A549 (cell line): Measurements from ENCODE around the gene SHQ1.
"Not testable (repeated sequence)": the region's sequence is repeated elsewhere in the genome, so short reads cannot be mapped to it uniquely, and the experiment has no call there.

Experiments used
- BHLHE40 ChIP-seq: IDR thresholded peaks from 2 replicates; pipeline ENCODE4 v1.6.1; 2012; ENCODE audit warnings: low read depth, low read length, inconsistent platforms
- CTCF ChIP-seq: fragments of >200 bp; sonication (Bioruptor Twin); formaldehyde crosslinking; IDR thresholded peaks from 3 replicates; pipeline ENCODE4 v1.5.1; 2016
- EP300 ChIP-seq, 2 experiments: fragments of >200 bp; sonication (Bioruptor Twin); formaldehyde crosslinking; IDR thresholded peaks; 2 replicates in 1 of 2; 3 replicates in 1 of 2; pipeline ENCODE4 v1.6.1; 2016 to 2017
- JUNB ChIP-seq: fragments of >200 bp; sonication (Bioruptor Twin); formaldehyde crosslinking; IDR thresholded peaks from 2 replicates; pipeline ENCODE4 v1.6.1; 2016
- NFE2L2 ChIP-seq: fragments of 150-350 bp; conservative IDR thresholded peaks from 2 replicates; pipeline ENCODE4 v1.6.1; 2014; ENCODE audit warnings: low read length
- RAD21 ChIP-seq, 2 experiments: fragments of >200 bp in 1 of 2; sonication (Bioruptor Twin) in 1 of 2; formaldehyde crosslinking in 1 of 2; IDR thresholded peaks in 1 of 2; conservative IDR thresholded peaks in 1 of 2; 2 replicates in 1 of 2; 3 replicates in 1 of 2; pipeline ENCODE4 v1.6.1; 2012 to 2018; ENCODE audit warnings: inconsistent platforms in 1 of 2
- SMC3 ChIP-seq: fragments of >200 bp; sonication (Bioruptor Twin); formaldehyde crosslinking; IDR thresholded peaks from 3 replicates; pipeline ENCODE4 v1.6.1; 2018; ENCODE audit warnings: inconsistent platforms
- TF ChIP-seq, protein P1 (sequence below): IDR thresholded peaks from 2 replicates; pipeline ENCODE4 v1.6.1; 2012
- TF ChIP-seq, protein P2 (sequence below): fragments of 200-600 bp; sonication (generic); IDR thresholded peaks from 2 replicates; pipeline ENCODE4 v1.6.1; 2016; ENCODE audit warnings: antibody characterized with exemption, mild to moderate bottlenecking, moderate library complexity

- TF ChIP-seq, protein P1, sequence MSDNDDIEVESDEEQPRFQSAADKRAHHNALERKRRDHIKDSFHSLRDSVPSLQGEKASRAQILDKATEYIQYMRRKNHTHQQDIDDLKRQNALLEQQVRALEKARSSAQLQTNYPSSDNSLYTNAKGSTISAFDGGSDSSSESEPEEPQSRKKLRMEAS, result not testable (repeated sequence)
- TF ChIP-seq, protein P2, sequence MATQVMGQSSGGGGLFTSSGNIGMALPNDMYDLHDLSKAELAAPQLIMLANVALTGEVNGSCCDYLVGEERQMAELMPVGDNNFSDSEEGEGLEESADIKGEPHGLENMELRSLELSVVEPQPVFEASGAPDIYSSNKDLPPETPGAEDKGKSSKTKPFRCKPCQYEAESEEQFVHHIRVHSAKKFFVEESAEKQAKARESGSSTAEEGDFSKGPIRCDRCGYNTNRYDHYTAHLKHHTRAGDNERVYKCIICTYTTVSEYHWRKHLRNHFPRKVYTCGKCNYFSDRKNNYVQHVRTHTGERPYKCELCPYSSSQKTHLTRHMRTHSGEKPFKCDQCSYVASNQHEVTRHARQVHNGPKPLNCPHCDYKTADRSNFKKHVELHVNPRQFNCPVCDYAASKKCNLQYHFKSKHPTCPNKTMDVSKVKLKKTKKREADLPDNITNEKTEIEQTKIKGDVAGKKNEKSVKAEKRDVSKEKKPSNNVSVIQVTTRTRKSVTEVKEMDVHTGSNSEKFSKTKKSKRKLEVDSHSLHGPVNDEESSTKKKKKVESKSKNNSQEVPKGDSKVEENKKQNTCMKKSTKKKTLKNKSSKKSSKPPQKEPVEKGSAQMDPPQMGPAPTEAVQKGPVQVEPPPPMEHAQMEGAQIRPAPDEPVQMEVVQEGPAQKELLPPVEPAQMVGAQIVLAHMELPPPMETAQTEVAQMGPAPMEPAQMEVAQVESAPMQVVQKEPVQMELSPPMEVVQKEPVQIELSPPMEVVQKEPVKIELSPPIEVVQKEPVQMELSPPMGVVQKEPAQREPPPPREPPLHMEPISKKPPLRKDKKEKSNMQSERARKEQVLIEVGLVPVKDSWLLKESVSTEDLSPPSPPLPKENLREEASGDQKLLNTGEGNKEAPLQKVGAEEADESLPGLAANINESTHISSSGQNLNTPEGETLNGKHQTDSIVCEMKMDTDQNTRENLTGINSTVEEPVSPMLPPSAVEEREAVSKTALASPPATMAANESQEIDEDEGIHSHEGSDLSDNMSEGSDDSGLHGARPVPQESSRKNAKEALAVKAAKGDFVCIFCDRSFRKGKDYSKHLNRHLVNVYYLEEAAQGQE, result not testable (repeated sequence)
- TF ChIP-seq JUNB; CTCF; NFE2L2; RAD21 (conservative IDR thresholded peaks at IDR 0.05 in 1 of 2, IDR thresholded peaks at IDR 0.05 in 1 of 2); SMC3; BHLHE40; EP300 (IDR thresholded peaks at IDR 0.05): not testable (repeated sequence)
These were observed 60.0 kb downstream of the SHQ1 start for GRCh38 chr3:72788232-72788631.
